Kidney epithelial cell (primary cell): ENCODE data around the gene KRTAP4-7. TPM values are rescaled to one million over a fixed set of nuclear protein-coding genes. Genes with fewer than 3 reads are reported as not detected.
"Not testable (repeated sequence)": the region's sequence is repeated elsewhere in the genome, so short reads cannot be mapped to it uniquely, and the experiment has no call there.

ENCODE experiments used
- DNase-seq: peaks from one replicate; pipeline ENCODE4 v3.0.0-alpha.2; 2010; ENCODE audit warnings: low read depth
- H3K27me3 ChIP-seq: 2 replicates; pipeline ENCODE4 v1.6.0; 2011; ENCODE audit warnings: low read length; ENCODE audit not compliant: control insufficient read depth, insufficient read depth
- H3K36me3 ChIP-seq: 2 replicates; pipeline ENCODE4 v1.5.1; 2011; ENCODE audit warnings: low read length; ENCODE audit not compliant: control insufficient read depth, insufficient read depth
- H3K4me3 ChIP-seq: 2 replicates; pipeline ENCODE4 v1.5.1; 2011; ENCODE audit warnings: low read depth, mild to moderate bottlenecking, control low read depth, low read length
- CTCF ChIP-seq: IDR thresholded peaks from 2 replicates; pipeline ENCODE4 v1.5.1; 2011; ENCODE audit warnings: mild to moderate bottlenecking, moderate library complexity, low read length, control low read depth, inconsistent platforms; ENCODE audit not compliant: insufficient read depth, poor library complexity, severe bottlenecking
- total RNA-seq: library from RNA; depleted of rRNA; stranded (reverse); fragments of >200 nt; gene quantifications from 2 replicates; pipeline ENCODE4 v1.2.3, GENCODE V29; 2015

Gene KRTAP4-7
- total RNA-seq, 1 donor from 2014 or later, result not detected

- Histone ChIP-seq H3K4me3 (no peak overlapping the region), H3K27me3 (no peaks in the 10 kb centered on the region), H3K36me3 (no peaks in the 10 kb centered on the region)
- DNase-seq, result no peak
- no peak for TF ChIP-seq CTCF
These were observed 24.0 kb downstream of the KRTAP4-7 start for GRCh38 chr17:41107941-41108450.

GRCh38 chr17:41108728-41109386 is 24.9 kb downstream of the KRTAP4-7 start:
- not testable (repeated sequence) for H3K4me3 ChIP-seq, H3K36me3 ChIP-seq, H3K27me3 ChIP-seq, DNase-seq

- TF ChIP-seq CTCF, result no peak
- no peak overlapping the region for H3K4me3 ChIP-seq
- H3K36me3 ChIP-seq, result no peaks in the 10 kb centered on the region
- no peak for DNase-seq
- no peaks in the 10 kb centered on the region for H3K27me3 ChIP-seq
These were observed 27.4 kb downstream of the KRTAP4-7 start for GRCh38 chr17:41111151-41111885.

GRCh38 chr17:41116297-41116696 is 32.3 kb downstream of the KRTAP4-7 start:
- no peak for DNase-seq
- no peak for TF ChIP-seq CTCF
- Histone ChIP-seq H3K36me3 (no peaks in the 10 kb centered on the region), H3K27me3 (no peaks in the 10 kb centered on the region), H3K4me3 (no peak overlapping the region)

- not testable (repeated sequence) for H3K4me3 ChIP-seq, H3K27me3 ChIP-seq, DNase-seq, H3K36me3 ChIP-seq
These were observed 34.0 kb downstream of the KRTAP4-7 start, which contains the start of gene KRTAP4-11 for GRCh38 chr17:41117846-41118386. TSS of gene KRTAP4-11 (minus strand) at chr17:41118373. CDS start at chr17:41118315, 58 bp downstream.

GRCh38 chr17:41118721-41119120 is 34.8 kb downstream of the KRTAP4-7 start:
- Histone ChIP-seq H3K4me3 (no peak overlapping the region), H3K36me3 (no peaks in the 10 kb centered on the region), H3K27me3 (no peaks in the 10 kb centered on the region)
- no peak for DNase-seq
- no peak for TF ChIP-seq CTCF

- DNase-seq, H3K36me3 ChIP-seq, H3K27me3 ChIP-seq, H3K4me3 ChIP-seq: not testable (repeated sequence)
These were observed 36.0 kb downstream of the KRTAP4-7 start for GRCh38 chr17:41119696-41120690.
